ENCODE results near the gene KIF22.

GRCh38 chr16:29814592-29814991, 24.0 kb downstream of the KIF22 start:
- TF ChIP-seq POLR2A (IDR thresholded peaks at IDR 0.05) (no peak), CTCF (IDR thresholded peaks at IDR 0.05) (no peak), EP300 (IDR thresholded peaks at IDR 0.05) (no peak)
